AG09319 (cell line): Measurements from ENCODE around the gene CPLX4.

Source experiments
- DNase-seq: peaks from one replicate; pipeline ENCODE4 v3.0.0-alpha.2; 2010; ENCODE audit warnings: low read depth; ENCODE audit errors: extremely low read depth
- TF ChIP-seq, protein P1 (sequence below): IDR thresholded peaks from 2 replicates; pipeline ENCODE4 v1.5.1; 2011; ENCODE audit warnings: low read depth, mild to moderate bottlenecking, inconsistent platforms, low read length, moderate library complexity

CPLX4 gene

DNA sequence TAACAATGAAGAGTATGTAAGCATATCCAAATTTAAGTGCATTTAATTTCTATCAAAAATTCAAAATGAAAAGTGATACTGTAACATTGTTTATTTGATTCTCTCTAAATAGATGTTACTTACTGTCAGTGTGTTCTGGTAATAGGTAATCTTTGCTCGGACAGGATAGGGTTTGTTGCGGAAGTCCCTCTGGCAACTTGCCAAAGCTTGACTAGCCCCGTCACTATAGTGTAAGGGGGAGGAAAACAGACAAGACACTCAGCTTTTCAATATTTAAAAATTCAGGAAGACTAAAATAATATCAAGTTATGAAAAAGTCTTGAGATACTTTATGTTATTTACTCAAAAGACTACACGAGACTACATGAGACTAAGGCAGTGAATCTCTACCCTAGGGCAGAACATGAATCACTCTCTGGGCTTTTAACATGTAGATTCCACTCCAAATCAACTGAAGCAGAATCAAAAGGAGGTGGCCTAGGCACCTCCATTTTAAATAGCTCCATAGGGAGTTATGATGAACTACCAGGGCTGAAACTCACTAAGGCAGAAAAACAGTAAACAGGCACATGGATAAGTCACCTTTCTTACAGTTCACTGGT is 34.7 kb upstream of the CPLX4 start:
- no peak for DNase-seq
- TF ChIP-seq, protein P1, sequence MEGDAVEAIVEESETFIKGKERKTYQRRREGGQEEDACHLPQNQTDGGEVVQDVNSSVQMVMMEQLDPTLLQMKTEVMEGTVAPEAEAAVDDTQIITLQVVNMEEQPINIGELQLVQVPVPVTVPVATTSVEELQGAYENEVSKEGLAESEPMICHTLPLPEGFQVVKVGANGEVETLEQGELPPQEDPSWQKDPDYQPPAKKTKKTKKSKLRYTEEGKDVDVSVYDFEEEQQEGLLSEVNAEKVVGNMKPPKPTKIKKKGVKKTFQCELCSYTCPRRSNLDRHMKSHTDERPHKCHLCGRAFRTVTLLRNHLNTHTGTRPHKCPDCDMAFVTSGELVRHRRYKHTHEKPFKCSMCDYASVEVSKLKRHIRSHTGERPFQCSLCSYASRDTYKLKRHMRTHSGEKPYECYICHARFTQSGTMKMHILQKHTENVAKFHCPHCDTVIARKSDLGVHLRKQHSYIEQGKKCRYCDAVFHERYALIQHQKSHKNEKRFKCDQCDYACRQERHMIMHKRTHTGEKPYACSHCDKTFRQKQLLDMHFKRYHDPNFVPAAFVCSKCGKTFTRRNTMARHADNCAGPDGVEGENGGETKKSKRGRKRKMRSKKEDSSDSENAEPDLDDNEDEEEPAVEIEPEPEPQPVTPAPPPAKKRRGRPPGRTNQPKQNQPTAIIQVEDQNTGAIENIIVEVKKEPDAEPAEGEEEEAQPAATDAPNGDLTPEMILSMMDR = no peak

DNA sequence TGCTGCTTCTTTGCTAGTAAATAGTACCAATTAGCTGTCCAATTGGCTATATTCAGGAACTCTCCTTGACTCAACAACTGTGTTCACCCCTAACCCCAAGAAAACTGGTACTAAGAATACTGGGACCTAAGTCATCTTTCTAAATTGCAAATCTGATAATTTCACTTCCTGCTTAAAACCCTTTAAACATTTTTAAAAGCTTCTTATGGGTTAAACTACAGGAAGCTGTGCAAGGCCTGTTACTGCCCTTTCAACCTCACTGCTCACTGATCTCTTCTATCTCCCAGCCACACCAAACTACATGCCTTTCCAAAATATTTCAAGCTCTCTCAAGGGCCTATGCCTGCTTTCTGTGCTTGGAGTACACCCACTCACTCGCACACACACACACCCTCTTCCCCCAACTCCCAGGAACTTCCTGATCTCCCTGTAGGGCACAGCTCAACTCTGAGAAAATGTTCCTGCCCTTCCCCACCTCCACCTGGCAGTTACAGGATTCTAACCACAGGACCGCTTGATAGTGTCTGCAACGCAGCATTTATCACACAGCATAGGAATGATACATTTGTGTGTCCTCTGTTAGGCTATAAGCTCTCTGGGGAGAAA is 33.9 kb upstream of the CPLX4 start:
- TF ChIP-seq, protein P1 = no peak
- no peak for DNase-seq

DNA sequence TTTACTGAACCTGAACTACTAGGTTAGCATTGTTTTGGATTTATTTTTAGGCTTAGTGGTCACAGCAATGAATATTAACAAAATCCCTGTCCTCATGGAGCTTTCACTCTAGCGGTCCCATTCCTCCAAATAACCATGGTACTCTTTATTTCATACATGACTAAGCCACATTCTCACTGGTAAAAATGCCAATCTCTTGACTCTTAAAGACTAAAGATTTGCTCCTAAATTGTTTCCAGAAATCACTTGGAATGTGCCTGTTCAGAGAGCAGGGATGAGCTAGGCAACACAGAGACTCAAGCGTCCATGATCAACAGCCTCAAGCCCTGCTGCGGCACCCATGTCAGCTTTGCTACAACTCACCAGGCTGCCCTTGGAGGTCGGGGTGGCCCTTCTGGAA is 27.1 kb upstream of the CPLX4 start:
- TF ChIP-seq, protein P1 = no peak
- DNase-seq = no peak

- TF ChIP-seq, protein P1 = no peak
- DNase-seq = no peak
Observed at GRCh38 chr18:59344996-59345395, 26.5 kb upstream of the CPLX4 start.

GRCh38 chr18:59343926-59344325 is 25.5 kb upstream of the CPLX4 start:
- no peak for DNase-seq
- TF ChIP-seq, protein P1 = no peak

GRCh38 chr18:59340817-59341216 is 22.4 kb upstream of the CPLX4 start:
- no peak for DNase-seq
- TF ChIP-seq, protein P1 = no peak

DNA sequence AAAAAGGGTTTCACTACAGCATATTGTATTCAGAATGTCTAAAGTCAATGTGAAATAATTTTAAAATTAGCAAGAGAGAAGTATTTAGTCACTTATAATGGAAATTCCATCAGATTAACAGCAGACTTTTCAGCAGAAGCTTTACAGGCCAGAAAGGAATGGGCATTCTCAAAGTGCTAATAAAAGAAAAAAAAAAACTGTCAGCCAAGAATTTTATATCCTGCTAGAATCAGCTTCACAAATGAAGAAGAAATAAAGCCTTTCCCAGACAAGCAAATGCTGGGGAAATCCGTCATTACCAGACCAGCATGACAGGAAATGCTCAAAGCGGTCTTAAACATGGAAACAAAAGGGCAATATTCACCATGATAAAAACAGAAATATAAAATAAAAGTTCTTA is 21.9 kb upstream of the CPLX4 start:
- TF ChIP-seq, protein P1 = no peak
- no peak for DNase-seq
